Activated naive CD4-positive, alpha-beta T cell treated with Interleukin-2 at 50 U/mL for 16 hours (primary cell): ENCODE data around the gene UBXN1.
"Not testable (repeated sequence)": the region's sequence is repeated elsewhere in the genome, so short reads cannot be mapped to it uniquely, and the experiment has no call there.

ENCODE experiments used
- DNase-seq: peaks from one replicate; pipeline ENCODE4 v3.0.0-alpha.2; 2020

The UBXN1 gene

GRCh38 chr11:62708392-62708791 lies 29.5 kb upstream of the UBXN1 start:
- no peak for DNase-seq

GRCh38 chr11:62707277-62707861 lies 28.5 kb upstream of the UBXN1 start, which contains the start of the genes BSCL2 and GNG3:
Gene BSCL2 (minus strand): TSS chr11:62707424. CDS start chr11:62707195, 229 bp downstream.
Gene GNG3 (plus strand): TSS chr11:62707676. CDS start chr11:62708296, 620 bp downstream.
- no peak for DNase-seq

- DNase-seq: no peak
Observed at GRCh38 chr11:62706850-62707247, 28.0 kb upstream of the UBXN1 start.

- peak; percentile 92 for DNase-seq
Observed at GRCh38 chr11:62705880-62706849, 27.3 kb upstream of the UBXN1 start.

GRCh38 chr11:62705413-62705812 lies 26.5 kb upstream of the UBXN1 start:
- DNase-seq: no peak

- not testable (repeated sequence) for DNase-seq
Observed at GRCh38 chr11:62703921-62704320, 25.0 kb upstream of the UBXN1 start.

GRCh38 chr11:62702246-62702645 lies 23.4 kb upstream of the UBXN1 start:
- no peak for DNase-seq

GRCh38 chr11:62694455-62695167 lies 15.7 kb upstream of the UBXN1 start:
- DNase-seq: peak; percentile 77

- not testable (repeated sequence) for DNase-seq
Observed at GRCh38 chr11:62693624-62694023, 14.8 kb upstream of the UBXN1 start.

- no peak for DNase-seq
Observed at GRCh38 chr11:62689421-62690183, 10.7 kb upstream of the UBXN1 start, which contains the start of gene LRRN4CL. Gene LRRN4CL (minus strand): TSS chr11:62689530. CDS start chr11:62688508, 1,022 bp downstream.

GRCh38 chr11:62688491-62688890 lies 9.6 kb upstream of the UBXN1 start:
- no peak for DNase-seq

GRCh38 chr11:62687508-62688396 lies 8.9 kb upstream of the UBXN1 start:
- no peak for DNase-seq

GRCh38 chr11:62682518-62682917 lies 3.6 kb upstream of the UBXN1 start:
- no peak for DNase-seq

GRCh38 chr11:62680825-62681240 lies 2.0 kb upstream of the UBXN1 start:
- DNase-seq: peak; percentile 33

- DNase-seq: no peak
Observed at GRCh38 chr11:62678433-62678769, 472 bp downstream of the UBXN1 start.

- no peak for DNase-seq
Observed at GRCh38 chr11:62677714-62678113, 1.2 kb downstream of the UBXN1 start.

- DNase-seq: no peak
Observed at GRCh38 chr11:62677156-62677555, 1.7 kb downstream of the UBXN1 start.

- DNase-seq: no peak
Observed at GRCh38 chr11:62676698-62677097, 2.2 kb downstream of the UBXN1 start.

- not testable (repeated sequence) for DNase-seq
Observed at GRCh38 chr11:62675415-62675814, 3.5 kb downstream of the UBXN1 start.

GRCh38 chr11:62673196-62673525 lies 5.7 kb downstream of the UBXN1 start:
- DNase-seq: no peak

- DNase-seq: peak; percentile 86
Observed at GRCh38 chr11:62671608-62672389, 7.1 kb downstream of the UBXN1 start, which contains the start of the genes LBHD1 and UQCC3. Gene LBHD1 (minus strand): TSS chr11:62672267. CDS start chr11:62670031, 2,236 bp downstream. Gene UQCC3 (plus strand): TSS chr11:62671673. CDS start chr11:62671746, 73 bp downstream.
